GM19328 (cell line): ENCODE measurements around the gene KDM4C.

Experiments
- ATAC-seq: cut with Tn5 transposase; IDR thresholded peaks from one replicate; pipeline ENCODE4 v1.9.1; 2021; ENCODE audit warnings: mild to moderate bottlenecking, moderate library complexity; ENCODE audit not compliant: unreplicated experiment

KDM4C gene

DNA sequence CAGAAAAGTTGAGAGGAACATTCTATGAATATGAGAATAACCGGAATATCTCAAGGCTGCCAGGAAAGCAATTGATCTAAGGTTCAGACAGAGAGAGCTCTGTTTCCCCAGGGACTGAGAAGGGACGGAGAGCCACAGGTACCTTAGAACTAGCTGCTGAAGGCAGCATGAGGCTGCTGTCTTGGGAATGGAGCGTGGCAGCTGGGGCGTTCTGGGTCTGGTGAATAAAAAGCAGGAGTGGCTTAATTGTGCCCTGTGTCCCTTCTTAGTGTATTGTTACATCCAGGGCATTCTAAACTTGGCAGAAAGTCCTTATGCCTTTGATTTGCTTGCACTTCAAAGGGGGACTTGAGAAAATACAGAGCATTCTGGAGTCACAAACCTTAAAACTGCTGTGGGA lies 434.5 kb downstream of the KDM4C start:
- no peak for ATAC-seq

DNA sequence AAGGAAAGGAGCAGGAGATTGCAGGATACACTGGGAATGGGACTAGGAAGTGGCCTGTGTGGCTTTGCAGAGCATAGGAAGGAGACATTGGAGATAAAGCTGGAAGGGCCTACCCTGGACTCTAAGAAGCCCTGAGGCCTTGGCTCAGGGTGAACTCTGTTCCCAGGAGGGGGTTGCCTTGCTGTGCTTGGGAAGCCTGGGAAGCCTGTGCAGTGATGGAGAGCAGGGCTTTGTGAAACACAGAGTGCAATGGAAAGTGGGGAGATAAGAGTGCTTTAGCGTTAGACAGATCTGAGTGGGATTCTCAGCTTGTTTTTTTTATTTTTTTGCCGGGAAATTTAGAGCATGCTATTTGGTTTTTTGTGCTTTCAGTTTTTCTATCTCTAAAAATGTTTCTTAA lies 437.8 kb downstream of the KDM4C start:
- ATAC-seq = no peak

DNA sequence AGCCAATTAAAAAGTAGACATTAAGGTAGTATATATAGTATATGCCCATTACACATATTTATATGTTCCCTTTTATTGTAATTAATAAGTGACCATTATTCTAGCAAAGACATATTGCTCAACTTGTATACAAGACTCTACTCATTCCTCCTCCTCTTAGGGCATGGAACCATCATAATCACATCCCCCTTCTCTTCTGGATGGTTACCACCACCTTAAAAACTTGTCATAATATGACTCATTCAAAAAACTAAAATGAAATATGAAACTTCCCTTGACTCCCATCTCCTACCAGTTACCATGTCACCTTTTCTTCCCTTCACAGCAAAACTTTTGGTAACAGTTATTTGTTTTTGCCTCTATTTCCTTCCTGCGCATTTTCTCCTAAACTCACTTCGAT lies 438.7 kb downstream of the KDM4C start:
- no peak for ATAC-seq

DNA sequence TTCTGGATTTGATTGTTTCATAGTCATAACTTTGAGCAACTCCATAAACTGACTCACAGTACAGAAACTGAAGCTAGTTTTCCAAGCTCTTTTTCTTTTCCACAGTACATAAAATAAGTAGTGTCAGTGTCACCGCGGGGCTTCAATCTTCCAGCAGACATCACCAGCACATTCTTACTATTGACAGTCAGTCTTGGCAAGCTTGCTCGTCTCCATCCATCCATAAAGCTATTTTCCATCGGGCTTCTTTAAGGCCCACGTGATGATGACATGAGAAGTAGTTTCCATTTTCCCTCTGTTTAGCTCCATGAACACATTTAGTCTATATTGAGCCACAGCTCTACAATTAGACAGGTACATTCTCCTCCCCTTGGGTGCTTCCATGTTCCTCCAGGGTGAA lies 443.4 kb downstream of the KDM4C start:
- ATAC-seq = no peak

DNA sequence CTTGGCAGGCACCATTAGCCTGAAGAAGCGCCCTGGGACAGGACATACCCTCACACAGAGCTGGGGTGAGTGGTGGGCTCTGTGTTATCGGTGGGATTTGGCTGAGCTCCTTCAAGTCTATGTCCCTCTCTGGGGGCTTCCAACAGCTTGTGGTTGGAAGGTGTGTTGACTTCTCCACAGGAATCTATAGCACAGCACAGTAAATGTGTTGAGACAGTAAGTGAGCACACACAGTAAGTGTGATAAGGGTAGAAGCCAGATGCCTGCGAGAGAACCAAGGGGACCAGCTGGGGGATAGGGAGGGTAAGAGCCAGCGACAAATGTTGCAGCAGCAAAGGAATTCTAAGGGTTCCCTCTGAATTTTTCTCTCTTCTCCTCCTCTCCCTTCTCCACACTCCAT lies 448.0 kb downstream of the KDM4C start:
- ATAC-seq = no peak

DNA sequence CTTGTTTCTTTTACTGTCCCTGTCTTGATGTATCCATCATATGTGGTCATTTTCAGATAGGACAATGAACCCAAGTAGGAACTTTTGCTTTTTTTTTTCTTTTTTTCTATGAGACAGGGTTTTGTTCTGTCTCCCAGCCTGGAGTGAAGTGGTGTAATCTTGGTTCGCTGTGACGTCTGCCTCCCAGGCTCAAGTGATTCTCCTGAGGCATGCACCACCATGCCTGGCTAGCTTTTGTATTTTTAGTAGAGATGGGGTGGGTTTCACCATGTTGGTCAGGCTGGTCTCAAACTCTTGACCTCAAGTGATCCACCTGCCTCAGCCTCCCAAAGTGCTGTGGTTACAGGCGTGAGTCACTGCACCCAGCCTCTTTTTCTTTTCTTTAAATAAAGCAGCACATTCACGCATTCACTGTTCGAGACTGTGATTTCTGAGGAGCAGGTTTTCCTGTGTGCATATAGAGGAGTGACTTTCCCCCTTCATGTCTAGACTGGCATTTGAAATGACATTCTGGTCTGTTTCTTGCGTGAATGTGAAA lies 448.5 kb downstream of the KDM4C start:
- ATAC-seq = no peak

DNA sequence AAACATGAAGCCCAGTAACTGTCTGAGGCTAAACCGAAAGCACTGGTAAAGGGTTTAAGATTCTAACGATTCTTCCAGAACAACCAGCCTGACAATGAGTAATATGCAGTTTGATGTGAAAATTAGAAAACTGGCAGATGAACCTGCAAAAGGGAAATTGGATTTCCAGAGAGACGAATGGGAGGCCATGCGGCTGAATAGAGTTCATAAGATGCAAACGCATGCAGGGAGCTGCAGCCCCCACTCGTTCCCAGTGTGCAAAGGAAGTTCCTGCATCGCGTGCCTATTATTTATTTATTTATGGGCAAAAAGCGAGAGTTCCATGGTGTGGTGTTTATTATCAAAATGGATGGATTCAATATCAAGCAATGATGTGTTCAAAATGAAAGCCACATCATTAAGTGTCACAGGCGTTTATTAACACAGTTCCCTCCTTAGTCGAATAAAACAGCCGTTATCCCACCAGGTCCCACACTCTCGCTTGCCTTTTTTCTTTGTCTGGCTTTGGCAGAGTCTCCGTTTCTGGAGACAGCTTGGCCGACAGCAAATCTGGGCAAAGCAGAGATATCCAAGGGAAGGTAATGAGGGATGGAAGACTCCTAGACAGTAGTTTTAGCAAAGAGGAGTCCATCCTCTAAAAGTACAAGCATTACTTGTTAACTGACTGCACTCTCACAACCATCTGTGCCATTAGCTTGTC lies 451.4 kb downstream of the KDM4C start:
- no peak for ATAC-seq

DNA sequence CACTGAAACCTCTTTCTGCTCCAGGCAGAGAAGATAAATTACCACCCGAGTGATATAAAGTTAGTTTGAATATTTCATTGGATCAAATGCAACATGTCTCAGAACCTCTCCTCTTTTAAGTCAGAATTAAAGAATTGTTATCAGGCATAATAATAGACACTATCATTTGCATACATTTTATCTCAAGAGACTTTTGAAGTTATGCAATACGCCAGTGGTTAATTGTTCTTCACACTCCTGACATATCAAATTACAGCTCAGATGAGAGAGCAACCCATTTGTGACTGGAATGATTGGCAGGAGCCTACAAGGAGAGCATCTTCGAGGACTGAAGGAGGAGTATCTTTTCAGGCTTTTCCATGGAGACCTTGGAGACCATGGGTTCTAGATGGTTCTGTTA lies 452.2 kb downstream of the KDM4C start:
- no peak for ATAC-seq

DNA sequence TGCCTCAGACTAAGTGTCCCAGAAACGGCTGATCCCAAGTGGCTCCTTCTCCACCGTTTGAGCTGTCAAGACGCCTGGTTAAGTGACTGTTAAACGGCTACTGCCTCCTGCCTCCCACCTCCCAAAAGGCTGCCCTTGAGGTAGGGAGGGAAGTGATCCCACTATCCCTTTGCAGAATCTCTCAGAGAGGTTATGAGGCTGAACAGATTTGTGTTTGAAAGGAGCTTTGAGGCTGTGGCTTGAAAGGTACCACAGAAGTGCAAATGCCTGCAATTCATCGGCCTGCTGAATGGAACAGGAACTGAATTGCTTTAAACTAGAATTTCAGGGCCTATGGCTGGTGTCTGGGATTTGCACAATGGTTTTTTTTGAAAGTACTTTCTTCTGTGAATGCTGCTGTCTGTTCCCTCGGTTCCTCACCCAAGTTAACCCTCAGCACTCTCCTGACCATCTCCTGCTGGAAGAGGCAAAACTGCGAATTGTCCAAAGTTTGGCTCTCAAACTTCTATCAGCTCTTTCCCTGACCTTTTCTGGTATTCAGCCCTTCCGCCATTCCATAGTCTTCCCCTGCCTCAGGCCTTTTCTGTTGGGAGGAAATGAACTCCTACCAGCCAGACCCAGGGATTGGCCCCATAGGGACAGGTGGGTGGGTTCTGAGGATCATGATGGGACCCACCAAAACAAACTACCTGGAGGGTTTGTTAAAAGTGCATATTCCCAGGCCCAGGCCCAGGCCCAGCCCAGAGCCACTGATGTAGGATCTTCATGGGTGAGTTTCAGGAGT lies 453.3 kb downstream of the KDM4C start:
- no peak for ATAC-seq

DNA sequence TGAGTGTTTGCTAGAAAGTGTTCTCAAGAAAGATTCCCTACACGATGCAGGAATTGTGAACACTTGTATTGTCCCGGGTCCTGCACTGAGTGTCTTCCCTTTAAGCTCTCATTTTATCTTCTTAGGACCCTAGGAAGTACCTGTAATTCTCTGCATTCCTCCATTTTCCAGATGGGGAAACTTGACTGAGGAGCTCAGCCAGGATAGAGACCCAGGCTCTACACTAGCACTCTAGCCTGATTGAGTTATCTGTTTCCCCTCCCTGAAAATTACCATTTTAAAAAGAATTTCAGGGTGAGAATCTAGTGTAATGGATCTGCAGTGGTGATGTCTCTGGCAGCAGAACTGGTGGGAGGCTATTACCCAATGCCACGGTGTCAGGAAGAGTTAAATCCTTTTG lies 453.9 kb downstream of the KDM4C start:
- ATAC-seq = no peak

DNA sequence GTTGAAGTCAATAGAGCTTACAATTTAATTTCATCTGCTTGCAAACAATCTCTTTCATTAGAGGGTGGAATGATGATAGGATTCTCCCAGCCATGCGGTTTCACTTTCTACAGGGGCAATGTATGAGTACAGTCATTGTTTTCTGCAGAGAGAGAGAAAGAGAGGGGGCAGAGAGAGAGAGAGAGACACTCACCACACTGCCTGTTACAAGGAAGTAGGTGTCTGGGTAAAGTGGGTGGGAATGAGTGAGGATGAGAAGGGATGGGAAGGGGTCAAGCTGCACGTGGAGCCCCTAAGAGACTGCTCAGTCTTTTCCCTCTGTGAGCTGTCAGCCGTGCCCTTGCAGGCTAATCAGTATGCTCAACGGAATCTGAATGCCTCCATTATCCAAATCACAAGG lies 454.3 kb downstream of the KDM4C start:
- no peak for ATAC-seq

DNA sequence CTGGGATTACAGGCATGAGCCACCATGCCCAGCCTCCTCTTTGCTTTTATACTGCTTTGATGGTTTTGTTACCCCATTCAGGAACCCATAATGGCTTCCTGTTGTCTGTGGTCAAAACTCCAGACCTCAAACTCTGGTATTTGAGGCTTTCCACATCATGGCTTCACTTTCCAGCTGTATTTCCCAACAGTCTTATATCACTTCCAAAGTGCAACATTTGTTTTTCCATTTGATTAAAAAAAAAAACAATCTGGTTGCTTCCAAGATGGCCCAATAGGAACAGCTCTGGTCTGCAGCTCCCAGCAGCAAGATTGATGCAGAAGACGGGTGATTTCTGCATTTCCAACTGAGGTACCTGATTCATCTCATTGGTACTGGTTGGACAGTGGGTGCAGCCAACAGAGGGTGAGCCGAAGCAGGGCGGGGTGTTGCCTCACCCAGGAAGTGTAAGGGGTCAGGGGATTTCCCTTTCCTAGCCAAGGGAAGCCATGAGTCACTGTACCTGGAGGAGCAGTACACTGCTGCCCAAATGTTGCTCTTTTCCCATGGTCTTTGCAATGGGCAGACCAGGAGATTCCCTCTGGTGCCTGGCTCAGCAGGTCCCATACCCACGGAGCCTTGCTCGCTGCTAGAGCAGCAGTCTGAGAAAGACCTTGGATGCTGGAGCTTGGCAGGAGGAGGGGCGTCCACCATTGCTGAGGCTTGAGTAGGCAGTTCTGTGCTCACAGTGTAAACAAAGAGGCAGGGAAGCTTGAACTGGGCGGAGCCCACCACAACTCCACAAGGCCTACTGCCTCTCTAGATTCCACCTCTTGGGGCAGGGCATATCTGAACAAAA lies 458.4 kb downstream of the KDM4C start:
- ATAC-seq = no peak

DNA sequence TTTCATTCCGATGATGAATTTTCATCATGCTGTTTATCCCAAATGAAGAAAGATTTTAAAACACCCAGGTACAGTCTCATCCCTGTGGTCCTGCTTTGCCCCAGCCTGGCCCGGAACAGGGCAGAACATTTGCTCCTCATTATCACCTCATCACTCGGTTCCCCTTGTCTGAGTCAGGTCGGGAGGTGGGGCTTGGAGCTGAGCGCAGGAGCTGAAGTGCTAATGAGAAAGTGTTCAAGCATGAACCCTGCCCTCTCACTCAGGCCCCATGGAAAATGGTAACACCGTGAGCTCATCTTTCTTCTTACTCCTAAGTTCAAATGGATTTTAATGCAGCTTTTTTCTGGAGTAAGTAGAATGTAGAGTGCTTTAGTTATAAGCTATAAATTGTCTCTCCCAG lies 466.2 kb downstream of the KDM4C start:
- ATAC-seq = no peak
